Thoracic aorta (tissue), 2 donors: ENCODE measurements around the gene CHGA. TPM values are rescaled to one million over a fixed set of nuclear protein-coding genes. Genes with fewer than 3 reads are reported as not detected.

ENCODE experiments used
- ATAC-seq: fragments of 150-250 bp; one replicate; pipeline ENCODE4 v1.8.0; 2017; ENCODE audit warnings: low read depth; ENCODE audit not compliant: insufficient number of reproducible peaks, low FRiP score
- DNase-seq: peaks from one replicate; pipeline ENCODE4 v3.0.0-alpha.2; 2020; ENCODE audit warnings: low spot score
- H3K27ac ChIP-seq, 2 donors: fragments of 200-600 bp; sonication (generic); 1 replicate in 1 of 2; 2 replicates in 1 of 2; pipeline ENCODE4 v1.5.1; 2016; ENCODE audit warnings: mild to moderate bottlenecking in 2 of 2, moderate library complexity in 2 of 2
- H3K27me3 ChIP-seq: fragments of 200-600 bp; sonication (generic); replicated peaks from 2 replicates; pipeline ENCODE4 v1.6.0; 2016; ENCODE audit warnings: mild to moderate bottlenecking; ENCODE audit not compliant: insufficient read depth
- H3K36me3 ChIP-seq: fragments of 200-600 bp; sonication (generic); one replicate; pipeline ENCODE4 v1.5.1; 2016
- H3K4me1 ChIP-seq, 2 donors: fragments of 200-600 bp; sonication (generic); 1 replicate in 1 of 2; 2 replicates in 1 of 2; pipeline versions ENCODE4 v1.5.1 to v1.6.0; 2016; ENCODE audit warnings: low read depth in 2 of 2, mild to moderate bottlenecking in 1 of 2; ENCODE audit not compliant: control insufficient read depth in 1 of 2
- H3K4me3 ChIP-seq: fragments of 200-600 bp; sonication (generic); 2 replicates; pipeline ENCODE4 v1.5.1; 2016; ENCODE audit warnings: mild to moderate bottlenecking
- H3K9me3 ChIP-seq: fragments of 200-600 bp; sonication (generic); 2 replicates; pipeline ENCODE4 v1.5.1; 2016
- total RNA-seq, 2 donors: library from RNA; depleted of rRNA; stranded (reverse); fragments of >200 nt; gene quantifications; one replicate each; pipeline versions ENCODE4 v1.1.0 to v1.2.3, GENCODE V29; 2016
- TF ChIP-seq, protein P1 (sequence below): fragments of 200-600 bp; sonication (generic); IDR thresholded peaks from one replicate; pipeline ENCODE4 v1.5.1; 2019; ENCODE audit warnings: antibody characterized with exemption

The CHGA gene
- total RNA-seq, 2 donors from 2014 or later = not detected

DNA sequence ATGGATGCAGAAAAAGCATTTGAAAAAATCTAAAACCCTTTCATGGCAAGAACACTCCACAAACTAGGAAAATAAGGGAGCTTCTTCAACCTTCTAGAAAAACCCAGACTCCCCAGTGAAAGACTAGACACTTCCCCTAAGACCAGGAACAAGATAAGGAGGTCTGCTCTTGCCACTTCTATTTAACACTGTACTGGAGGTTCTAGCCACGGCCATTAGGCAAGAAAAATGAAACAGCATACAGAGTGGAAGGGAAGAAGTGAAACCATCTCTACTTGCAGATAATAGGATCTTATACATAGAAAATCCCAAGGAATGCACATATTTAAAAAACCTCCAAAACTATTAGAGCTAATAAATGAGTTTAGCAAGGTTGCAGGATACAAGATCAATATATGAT is 42.3 kb downstream of the CHGA start:
- Histone ChIP-seq H3K4me1 (peaks cover 7 to 23% of the 10 kb centered on the region in 2 donors), H3K36me3 (peaks cover 7% of the 10 kb centered on the region), H3K9me3 (no peaks in the 10 kb centered on the region), H3K4me3 (no peak overlapping the region), H3K27me3 (no peaks in the 10 kb centered on the region), H3K27ac (no peak overlapping the region)
- TF ChIP-seq, protein P1, sequence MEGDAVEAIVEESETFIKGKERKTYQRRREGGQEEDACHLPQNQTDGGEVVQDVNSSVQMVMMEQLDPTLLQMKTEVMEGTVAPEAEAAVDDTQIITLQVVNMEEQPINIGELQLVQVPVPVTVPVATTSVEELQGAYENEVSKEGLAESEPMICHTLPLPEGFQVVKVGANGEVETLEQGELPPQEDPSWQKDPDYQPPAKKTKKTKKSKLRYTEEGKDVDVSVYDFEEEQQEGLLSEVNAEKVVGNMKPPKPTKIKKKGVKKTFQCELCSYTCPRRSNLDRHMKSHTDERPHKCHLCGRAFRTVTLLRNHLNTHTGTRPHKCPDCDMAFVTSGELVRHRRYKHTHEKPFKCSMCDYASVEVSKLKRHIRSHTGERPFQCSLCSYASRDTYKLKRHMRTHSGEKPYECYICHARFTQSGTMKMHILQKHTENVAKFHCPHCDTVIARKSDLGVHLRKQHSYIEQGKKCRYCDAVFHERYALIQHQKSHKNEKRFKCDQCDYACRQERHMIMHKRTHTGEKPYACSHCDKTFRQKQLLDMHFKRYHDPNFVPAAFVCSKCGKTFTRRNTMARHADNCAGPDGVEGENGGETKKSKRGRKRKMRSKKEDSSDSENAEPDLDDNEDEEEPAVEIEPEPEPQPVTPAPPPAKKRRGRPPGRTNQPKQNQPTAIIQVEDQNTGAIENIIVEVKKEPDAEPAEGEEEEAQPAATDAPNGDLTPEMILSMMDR = no peak
- ATAC-seq = no peak
- no peak for DNase-seq

DNA sequence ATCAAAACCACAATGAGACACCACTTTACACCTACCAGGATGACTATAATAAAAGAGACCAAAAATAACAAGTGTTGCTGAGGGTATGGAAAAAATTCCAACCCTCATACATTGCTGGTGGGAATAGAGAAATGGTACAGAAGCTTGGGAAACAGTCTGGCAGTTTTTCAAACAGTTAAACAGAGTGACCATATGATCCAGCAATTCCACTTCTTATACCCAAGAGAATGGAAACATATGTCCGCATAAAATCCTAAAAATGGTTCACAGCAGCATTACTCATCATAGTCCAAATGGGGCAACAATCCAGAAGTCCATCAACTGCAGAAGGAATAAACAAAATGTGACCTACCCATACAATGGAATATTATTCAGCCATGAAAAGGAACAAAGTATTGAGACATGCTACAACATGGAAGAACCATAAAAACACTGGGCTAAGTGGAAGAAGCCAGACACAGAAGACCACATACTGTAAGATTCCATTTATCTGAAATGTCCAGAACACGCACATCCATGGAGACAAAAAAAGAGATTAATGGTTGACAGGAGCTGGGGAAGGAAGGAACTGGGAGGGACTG is 44.5 kb downstream of the CHGA start:
- Histone ChIP-seq H3K4me3 (no peak overlapping the region), H3K27ac (no peak overlapping the region), H3K36me3 (no peaks in the 10 kb centered on the region), H3K27me3 (no peaks in the 10 kb centered on the region), H3K9me3 (no peaks in the 10 kb centered on the region), H3K4me1 (peaks cover 7 to 23% of the 10 kb centered on the region in 2 donors)
- ATAC-seq (no peak), DNase-seq (no peak)
- TF ChIP-seq, protein P1 = no peak

DNA sequence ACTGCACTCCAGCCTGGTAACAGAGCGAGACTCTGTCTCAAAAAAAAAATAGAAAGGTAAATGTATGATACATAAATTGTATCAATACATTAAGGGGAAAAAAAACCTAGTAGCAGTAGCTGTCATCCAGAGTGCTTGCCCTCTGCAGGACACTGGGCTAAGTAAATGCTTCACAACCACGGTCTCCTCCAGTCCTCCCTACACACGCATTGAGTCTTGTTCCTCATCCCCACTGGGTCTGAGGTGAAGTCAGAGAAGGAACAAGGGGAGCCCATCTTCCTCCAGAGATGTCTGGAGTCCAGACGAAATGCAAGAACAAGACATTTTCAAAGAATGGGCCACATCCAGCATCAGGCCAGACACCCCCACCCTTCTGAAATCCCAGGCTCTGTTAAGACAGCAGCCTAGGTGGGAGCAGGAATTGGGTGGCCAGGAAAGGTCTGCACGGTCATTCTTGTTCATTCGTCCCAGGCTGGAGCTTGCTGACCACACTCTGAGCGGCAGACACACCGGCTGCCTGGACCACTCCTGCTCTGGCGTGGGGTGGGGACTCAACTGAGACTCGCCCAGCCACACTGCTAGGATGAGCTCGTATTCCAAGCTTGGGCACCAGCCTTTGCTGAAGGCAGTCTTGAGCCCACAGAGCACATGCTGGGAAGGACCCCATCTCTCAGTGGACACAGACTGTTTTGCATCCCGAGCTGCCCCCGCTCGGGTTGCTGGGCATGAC is 45.5 kb downstream of the CHGA start:
- no peaks in the 10 kb centered on the region for H3K27me3 ChIP-seq
- DNase-seq (no peak), ATAC-seq (no peak)
- H3K4me1 ChIP-seq = peaks cover 7 to 26% of the 10 kb centered on the region in 2 donors
- H3K36me3 ChIP-seq = no peaks in the 10 kb centered on the region
- no peak overlapping the region for H3K4me3 ChIP-seq
- no peaks in the 10 kb centered on the region for H3K9me3 ChIP-seq
- TF ChIP-seq, protein P1 = no peak
- H3K27ac ChIP-seq = no peak overlapping the region

DNA sequence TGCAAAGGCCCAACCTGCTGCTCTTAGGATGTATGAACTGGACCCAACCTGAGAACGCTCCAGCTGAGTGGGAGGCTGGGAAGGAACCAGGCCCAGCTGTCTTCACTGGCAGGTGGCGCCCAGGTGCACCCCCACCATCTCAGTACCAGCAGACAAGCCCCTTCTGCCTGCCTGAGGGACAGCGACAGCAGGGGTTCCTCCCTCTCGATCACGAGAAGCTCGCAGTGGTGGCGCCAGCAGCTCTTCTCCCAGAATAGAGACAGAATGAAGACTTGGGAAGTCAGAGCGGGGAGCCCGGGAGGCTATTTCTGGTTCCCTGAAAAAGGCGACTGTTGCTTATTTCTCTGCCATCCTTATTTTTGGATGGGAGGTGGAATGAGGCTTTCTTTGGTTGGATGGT is 46.5 kb downstream of the CHGA start:
- Histone ChIP-seq H3K4me3 (no peak overlapping the region), H3K27ac (no peak overlapping the region), H3K27me3 (no peaks in the 10 kb centered on the region), H3K4me1 (peaks cover 0 to 24% of the 10 kb centered on the region in 2 donors), H3K9me3 (no peaks in the 10 kb centered on the region), H3K36me3 (no peaks in the 10 kb centered on the region)
- TF ChIP-seq, protein P1 = no peak
- no peak for ATAC-seq
- DNase-seq = no peak

DNA sequence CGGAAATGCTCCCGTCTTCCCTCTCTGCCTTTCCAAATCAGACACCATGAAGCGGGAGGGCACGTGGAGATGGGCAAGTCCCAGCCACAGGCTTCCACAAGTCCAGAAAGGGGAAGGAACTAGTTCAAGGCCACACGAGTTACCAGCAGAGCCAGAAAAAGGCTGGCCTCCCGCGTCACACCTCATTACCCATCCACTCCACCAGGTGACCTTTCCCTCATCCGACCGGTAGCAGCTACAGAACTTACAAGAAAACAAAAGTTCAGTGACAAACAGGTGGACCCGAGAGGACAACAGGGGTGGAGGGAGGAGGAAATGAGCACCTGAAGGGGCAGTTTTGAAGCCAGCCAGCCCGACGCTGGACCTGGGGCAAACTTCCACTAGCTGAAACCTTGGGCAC is 46.9 kb downstream of the CHGA start:
- no peaks in the 10 kb centered on the region for H3K9me3 ChIP-seq
- no peaks in the 10 kb centered on the region for H3K27me3 ChIP-seq
- ATAC-seq = no peak
- no peak overlapping the region for H3K27ac ChIP-seq
- DNase-seq = no peak
- peaks cover 0 to 19% of the 10 kb centered on the region in 2 donors for H3K4me1 ChIP-seq
- H3K4me3 ChIP-seq = no peak overlapping the region
- no peaks in the 10 kb centered on the region for H3K36me3 ChIP-seq
- TF ChIP-seq, protein P1 = no peak
